ENCODE measurements around the gene SLC35A1.

DNA sequence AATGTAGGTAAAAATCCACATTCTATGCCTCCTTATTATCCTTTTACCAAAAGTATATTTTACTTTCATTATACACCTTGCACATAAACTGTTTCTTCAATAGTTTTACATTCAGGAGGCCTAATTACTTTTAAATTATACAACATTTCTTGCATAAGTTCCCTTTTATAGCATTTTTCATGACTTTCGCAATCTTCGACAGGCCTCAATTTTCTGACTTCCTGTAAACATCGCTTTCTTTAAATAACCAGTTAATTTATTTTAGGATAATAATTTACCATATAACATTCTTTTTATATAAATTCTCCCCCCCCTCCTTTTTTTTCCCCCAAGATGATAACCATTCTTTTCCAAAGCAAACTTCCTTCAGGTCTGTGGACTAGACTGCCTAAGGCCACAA lies 9.2 kb downstream of the SLC35A1 start:
- TF ChIP-seq CTCF (IDR thresholded peaks at IDR 0.05; ENCODE audit: low read depth, low read length) (no peak), POLR2A (IDR thresholded peaks at IDR 0.05; ENCODE audit: extremely low read depth, insufficient read length) (no peak), MYC (IDR thresholded peaks at IDR 0.05; ENCODE audit: low read depth, low read length) (no peak), MAX (IDR thresholded peaks at IDR 0.05; ENCODE audit: low read depth, low read length) (no peak)

Data from NB4 (cell line).